GM21528 (cell line): Measurements from ENCODE around the gene C20orf144.
A peak's percentile ranks its signal among the peaks of the same experiment; 100 is the strongest.

Source experiments
- ATAC-seq: cut with Tn5 transposase; IDR thresholded peaks from one replicate; pipeline ENCODE4 v1.9.1; 2021; ENCODE audit warnings: mild to moderate bottlenecking, moderate library complexity; ENCODE audit not compliant: unreplicated experiment, low FRiP score

C20orf144 gene

DNA sequence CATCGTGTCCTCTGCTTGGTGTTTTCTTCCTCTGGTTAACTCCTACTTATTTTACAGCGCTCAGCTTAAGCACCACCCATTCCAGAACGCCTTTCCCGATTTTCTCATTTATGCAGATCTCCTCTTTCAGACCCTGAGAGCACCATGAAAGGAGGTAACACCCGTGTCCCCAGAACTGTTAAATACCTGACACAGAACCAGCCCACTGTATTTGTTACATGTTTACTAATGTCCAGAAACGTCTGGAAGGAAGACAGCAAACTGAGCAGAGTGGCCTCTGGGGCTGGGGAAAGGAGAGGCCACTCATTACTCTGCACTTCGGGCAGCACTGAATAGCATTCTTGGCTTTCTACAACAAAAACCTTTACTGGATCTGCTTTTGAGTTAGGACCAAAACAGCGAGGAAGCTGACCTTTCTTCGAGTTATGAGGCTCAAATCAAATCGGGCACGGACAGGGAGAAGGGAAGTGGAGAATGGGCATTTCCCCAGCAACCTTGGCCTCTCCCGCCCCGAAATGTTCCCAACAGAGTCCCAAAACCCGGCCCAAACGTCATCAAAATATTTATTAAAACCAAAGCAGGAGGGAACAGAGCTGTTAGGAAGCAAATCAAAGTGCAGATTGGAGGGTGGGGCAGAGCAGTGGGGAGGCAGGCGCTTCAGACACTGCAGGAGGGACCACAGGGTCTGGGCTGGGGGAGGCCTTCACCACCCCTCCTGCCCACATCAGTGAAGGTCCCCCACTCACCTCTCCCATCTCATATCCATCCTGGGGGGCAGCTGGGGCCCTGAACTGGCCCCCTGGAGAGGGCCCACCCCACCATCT is 13.2 kb downstream of the C20orf144 start:
- ATAC-seq: no peak

GRCh38 chr20:33676121-33676520 is 14.0 kb downstream of the C20orf144 start:
- no peak for ATAC-seq

DNA sequence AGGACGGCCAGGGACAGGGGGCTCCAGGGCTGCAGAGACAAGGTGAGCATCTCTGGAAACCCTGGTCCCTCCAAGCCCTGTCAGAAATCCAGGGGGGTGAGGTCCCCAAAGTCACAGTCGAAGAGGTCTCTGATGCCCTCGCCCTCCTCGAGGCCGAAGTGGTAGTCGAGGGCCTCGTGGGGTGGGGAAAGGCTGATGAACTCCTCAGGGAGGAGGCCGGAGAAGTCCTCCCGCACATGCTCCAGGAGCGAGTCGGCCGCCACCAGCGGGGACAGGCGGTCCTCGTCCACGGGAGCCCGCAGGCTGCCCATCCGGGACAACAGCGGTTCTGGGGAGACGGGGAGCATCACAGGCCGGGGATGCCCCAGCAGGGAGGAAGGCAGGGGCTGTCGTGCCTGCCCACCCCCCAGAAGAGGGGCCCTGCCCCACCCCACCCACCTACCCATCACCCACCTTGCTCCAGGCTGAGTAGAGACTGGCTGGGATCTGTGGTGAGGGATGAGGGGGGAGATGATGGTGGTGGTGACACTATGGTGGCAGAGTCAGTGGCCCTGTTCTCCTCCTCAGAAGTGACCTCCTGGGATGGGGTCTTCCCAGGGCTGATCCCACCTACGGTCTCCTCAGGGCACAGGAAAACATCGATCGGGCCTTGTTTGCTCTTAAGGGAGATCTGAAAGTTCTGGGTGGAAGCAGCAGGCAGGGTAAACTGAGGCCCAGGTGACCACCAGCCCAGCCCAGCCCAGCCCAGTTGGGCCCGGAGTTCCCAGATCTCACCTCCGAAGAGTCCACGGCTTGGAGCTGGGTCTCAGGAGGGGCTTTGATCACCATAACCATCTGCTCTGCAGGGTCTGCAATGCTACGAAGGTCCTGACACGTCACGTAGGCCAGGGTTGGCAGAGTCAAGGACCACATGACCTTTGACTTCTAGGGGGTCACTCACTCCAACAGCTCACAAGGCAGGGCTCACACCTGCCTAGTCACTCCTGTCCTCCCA is 14.8 kb downstream of the C20orf144 start:
- no peak for ATAC-seq

DNA sequence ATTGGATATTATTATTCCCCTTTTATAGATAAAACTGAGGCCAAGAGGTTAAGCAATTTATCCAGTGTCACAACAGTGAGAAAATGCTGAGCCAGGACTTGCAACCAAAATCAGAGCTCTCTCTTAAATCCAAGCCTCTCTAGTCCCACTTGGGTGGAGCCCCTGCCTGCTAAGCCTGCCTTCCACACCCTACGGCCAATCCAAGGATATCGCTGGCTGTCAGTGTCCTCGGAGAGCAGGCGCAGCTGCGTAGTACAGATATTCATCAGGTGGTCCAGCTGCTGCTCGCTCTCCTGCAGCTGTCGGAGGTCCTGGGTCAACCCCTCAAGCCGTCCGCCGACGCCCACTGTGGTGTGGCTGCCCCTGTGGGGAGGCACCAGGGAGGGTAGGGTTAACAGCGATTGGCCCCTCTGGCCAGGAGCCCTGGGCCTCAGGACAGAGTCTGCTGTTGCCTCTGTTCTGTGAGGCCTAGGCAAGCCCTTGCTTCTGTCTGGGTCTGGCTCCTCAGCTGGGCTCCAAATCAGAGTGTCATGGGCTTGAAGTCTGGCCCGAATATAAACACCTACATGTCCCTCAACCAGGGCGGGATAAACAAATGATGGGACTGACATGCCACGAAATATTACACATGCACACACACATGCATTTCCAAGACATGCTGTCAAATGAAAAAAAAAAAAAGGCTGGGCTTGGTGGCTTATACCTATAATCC is 16.0 kb downstream of the C20orf144 start:
- no peak for ATAC-seq

DNA sequence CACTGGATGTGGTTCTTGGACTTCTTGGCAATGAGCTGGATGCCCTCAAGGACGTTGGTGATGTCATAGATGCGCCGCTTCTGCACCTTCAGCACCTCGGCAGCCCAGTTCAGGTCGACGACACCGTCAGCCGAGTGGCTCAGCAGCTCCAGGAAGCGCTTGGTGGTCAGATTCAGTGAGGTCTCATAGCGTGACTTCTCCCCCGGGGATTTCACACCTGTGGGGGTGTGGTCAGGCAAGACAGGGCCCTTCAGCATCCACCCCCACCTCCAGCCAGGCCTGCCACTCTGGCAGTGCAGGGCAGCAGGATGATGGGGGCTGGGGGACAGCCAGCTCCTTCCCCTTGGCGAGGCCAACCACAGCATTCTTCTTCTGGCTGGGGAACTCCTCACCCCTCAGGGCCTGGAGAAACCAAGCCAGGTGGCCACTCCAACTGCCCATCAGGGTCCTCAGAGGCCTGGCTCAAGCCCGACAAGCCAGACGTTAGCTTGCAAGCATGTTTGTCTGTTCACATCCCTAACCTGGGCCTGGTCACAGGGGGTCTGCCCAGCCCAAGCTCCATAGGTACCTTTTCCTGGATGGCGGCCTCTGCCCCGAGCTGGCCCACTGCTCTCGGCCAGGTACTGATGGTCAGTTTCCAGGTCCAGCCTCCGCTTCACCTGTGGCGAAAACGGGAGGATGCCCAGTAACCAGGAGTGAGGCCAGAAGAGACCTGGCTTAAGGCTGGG is 17.8 kb downstream of the C20orf144 start:
- no peak for ATAC-seq

- ATAC-seq: no peak
These were observed 18.6 kb downstream of the C20orf144 start for GRCh38 chr20:33680686-33681085.

- ATAC-seq: no peak
These were observed 19.2 kb downstream of the C20orf144 start for GRCh38 chr20:33681288-33681687.

- no peak for ATAC-seq
These were observed 19.7 kb downstream of the C20orf144 start for GRCh38 chr20:33681728-33682353.

- ATAC-seq: peak; percentile 2
These were observed 22.6 kb downstream of the C20orf144 start for GRCh38 chr20:33684533-33685327.

DNA sequence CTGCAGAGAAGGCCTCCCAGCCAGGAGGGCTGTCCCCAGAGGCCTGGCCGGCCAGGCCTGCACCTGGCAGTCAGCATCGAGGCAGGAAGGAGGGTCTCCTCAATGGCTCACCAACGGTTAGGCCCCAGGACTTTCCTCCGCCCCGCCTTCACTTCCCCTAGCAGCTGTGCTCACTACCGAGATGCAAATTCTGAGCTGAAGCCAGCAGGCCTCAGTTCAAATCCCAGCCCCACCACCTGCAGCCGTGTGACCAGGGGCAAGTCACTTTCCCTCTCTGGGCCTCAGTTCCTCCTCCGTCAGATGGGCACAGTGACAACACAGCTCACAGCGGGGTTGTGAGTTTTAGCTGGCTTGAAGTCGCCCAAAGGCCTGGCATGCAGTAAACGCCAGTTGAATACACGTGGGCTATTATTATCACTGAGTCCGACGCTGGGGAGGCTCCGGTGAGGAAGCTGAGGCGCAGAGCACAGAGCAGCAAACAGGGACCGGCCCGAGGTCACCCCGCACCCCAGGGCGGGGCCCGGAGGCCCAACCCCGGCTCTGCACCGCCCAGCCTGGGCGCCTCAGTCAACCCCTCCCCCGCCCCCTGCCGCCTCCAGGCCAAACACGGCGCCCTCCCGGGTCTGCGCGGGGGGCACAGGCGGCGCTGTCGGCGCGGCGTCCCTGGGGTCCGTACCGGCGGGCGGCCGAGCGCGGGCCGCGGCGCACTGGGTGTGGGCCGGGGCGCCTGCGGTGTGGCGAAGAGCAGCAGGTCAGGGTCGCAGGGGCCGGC is 23.4 kb downstream of the C20orf144 start:
- ATAC-seq: peak; percentile 47

- peak; percentile 85 for ATAC-seq
These were observed 24.2 kb downstream of the C20orf144 start, which contains the start of gene E2F1 for GRCh38 chr20:33686100-33686983. TSS of gene E2F1 (minus strand) at chr20:33686385. CDS start at chr20:33686264, 121 bp downstream.

DNA sequence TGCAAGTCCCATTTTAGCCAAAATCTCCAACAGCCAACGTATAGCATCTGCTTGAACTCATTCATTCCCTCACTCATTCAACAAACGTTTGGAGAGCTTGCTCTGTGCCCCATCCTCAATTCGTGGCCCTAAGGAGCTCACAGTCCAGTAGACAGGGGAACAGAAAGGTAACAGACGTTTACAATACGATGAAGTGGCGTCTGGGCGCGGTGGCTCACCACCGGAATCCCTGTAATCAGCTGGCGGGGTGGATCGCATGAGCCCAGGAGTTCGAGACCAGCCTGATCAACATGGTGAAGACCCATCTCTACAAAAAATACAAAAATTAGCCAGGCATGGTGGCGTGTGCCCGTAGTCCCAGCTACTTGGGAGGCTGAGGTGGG is 24.8 kb downstream of the C20orf144 start:
- ATAC-seq: no peak

DNA sequence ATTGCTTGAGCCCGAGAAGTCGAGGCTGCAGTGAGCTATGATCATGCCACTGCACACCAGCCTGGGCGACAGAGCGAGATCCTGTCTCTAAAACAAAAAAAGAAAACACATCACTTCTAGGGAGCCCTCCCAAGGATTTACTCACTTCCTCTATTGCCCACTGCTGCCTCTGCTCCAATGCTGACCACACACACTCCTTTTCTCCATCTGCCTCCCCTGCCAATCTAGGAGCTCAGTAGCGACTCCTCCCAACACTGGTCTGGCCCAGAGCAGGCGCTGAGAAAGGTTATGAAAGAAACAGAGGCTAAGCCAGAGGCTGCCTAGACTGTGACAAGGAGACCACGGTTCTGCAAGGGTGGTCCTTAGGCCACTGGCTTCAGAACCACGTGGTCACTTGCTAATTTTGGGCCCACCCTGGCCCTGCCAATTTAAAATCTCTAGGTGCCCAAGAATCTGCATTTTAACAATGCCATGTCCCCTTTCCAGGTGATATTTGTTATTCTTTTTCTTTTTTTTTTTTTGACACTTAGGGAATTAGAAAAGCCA is 25.3 kb downstream of the C20orf144 start:
- ATAC-seq: no peak

DNA sequence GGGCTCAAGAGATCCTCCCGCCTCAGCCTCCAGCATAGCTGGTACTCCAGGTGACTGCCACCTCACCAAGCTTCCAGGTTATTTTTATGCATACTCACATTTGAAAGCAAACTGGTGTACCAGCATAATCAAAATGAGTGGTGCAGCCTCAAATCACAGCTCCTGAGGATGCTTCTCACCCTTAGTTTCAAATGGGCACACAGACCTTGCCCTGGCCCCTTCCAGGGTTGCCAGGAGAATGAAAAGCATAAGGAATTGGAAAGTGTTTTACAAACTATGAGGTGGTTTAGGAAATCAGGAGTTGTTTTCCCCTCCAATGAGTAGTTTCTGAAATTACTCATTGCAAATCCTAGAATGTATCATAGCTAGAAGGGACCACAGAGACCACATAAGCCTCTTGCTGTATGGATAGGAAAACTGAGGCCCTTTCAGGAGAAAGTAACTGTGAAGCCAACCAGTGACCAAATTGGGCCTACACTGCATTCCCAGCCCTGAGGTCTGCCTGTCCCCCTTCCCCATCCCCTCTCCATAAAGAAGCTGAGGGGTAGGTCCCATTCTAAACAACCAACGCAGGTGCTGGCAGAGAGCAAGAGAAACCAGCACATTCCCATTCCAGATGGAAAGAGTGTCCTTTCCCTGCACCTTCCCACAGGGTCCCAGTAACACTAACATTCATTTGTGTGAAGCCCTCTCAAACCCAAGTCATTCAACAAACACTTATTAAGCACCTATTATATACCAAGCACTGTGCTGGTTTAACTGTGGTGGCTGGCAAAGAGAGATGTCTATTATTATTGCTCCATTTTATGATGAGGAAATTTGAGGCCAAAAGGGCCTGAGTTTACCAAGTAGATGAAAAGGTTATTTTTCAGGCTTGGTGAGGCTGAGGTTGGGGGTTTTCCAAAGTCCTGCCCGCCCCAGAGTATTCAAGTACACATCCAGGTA is 26.1 kb downstream of the C20orf144 start:
- no peak for ATAC-seq

DNA sequence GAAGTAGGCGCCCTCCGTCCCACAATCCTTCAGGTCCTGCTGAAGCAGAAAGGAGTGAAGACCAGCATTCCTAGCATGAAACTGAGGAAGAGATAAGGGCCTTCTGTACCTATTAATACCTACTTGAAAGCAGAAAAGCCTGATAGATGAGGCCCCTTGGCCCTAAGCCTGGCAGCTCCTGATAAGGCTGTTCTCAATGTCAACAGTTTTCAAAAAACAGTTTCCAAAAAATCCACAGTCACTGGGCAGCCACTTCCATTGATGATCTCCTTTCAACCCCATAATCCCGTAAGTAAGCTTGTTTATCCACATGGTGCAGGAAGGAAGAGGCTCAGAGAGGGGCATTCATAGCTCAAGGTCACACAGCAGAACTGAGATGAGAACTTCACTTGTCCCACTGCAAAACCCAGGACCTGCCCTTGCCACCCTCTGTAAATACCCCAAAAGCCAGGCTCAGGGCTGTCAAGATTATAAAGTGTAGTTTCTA is 26.9 kb downstream of the C20orf144 start:
- no peak for ATAC-seq
